Omental fat pad (tissue), 4 donors: ENCODE measurements around the gene DNAH6. TPM values are rescaled to one million over a fixed set of nuclear protein-coding genes. Genes with fewer than 3 reads are reported as not detected.

Experiments used
- ATAC-seq: fragments of 150-250 bp; one replicate; pipeline ENCODE4 v1.9.1; 2016; ENCODE audit warnings: mild to moderate bottlenecking, moderate library complexity; ENCODE audit not compliant: low FRiP score
- DNase-seq: peaks from one replicate; pipeline ENCODE4 v3.0.0-alpha.2; 2019; ENCODE audit warnings: low spot score
- total RNA-seq, 4 donors: library from RNA; depleted of rRNA; stranded (reverse); fragments of >200 nt; gene quantifications; one replicate each; pipeline ENCODE4 v1.1.0, GENCODE V29; 2016
- TF ChIP-seq, protein P1 (sequence below), 3 donors: fragments of 450-650 bp; IDR thresholded peaks; one replicate each; pipeline ENCODE4 v1.5.1; 2016 to 2017; ENCODE audit warnings: antibody characterized with exemption in 3 of 3, mild to moderate bottlenecking in 3 of 3, moderate library complexity in 2 of 3

DNAH6 gene
- total RNA-seq, 4 donors from 2014 or later, result 0.16 to 1.6 (median 1.2) TPM

DNA sequence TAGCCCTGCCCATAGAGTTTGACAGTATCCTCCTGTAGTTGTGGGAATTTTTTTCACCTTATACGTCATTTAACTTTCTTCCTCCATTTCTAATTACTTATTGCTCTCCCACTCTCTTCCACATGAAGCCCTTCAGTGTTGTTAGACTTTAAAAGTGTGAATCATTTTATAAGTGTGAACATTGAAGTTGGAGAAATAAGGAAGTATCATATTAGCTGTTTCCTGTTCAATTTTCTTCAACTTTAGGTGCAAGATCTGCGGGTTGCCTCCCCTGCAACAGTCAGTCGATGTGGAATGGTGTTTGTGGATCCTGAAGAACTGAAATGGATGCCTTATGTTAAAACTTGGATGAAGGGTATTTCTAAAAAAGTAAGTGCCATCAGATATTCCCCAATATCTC, 138.1 kb downstream of the DNAH6 start:
- no peak for ATAC-seq
- DNase-seq, result no peak
- TF ChIP-seq, protein P1, sequence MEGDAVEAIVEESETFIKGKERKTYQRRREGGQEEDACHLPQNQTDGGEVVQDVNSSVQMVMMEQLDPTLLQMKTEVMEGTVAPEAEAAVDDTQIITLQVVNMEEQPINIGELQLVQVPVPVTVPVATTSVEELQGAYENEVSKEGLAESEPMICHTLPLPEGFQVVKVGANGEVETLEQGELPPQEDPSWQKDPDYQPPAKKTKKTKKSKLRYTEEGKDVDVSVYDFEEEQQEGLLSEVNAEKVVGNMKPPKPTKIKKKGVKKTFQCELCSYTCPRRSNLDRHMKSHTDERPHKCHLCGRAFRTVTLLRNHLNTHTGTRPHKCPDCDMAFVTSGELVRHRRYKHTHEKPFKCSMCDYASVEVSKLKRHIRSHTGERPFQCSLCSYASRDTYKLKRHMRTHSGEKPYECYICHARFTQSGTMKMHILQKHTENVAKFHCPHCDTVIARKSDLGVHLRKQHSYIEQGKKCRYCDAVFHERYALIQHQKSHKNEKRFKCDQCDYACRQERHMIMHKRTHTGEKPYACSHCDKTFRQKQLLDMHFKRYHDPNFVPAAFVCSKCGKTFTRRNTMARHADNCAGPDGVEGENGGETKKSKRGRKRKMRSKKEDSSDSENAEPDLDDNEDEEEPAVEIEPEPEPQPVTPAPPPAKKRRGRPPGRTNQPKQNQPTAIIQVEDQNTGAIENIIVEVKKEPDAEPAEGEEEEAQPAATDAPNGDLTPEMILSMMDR (IDR thresholded peaks at IDR 0.05), result no peak

DNA sequence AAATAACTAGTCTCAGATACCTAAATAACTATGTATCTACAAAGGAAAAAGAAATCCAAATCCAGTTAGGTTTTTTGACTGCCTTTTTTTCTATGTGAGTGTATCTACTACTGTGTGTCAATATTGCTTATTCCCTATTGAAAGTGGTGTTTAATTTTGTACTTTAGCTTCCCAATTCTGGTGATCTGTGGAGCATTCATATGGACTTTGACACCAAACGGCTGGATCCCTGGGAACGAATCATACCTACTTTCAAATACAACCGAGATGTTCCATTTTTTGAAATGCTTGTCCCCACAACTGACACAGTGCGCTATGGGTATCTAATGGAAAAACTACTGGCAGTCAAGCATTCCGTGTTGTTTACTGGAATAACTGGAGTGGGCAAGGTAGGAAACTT, 152.8 kb downstream of the DNAH6 start:
- DNase-seq (no peak), ATAC-seq (no peak)
- TF ChIP-seq, protein P1 (IDR thresholded peaks at IDR 0.05), result no peak

DNA sequence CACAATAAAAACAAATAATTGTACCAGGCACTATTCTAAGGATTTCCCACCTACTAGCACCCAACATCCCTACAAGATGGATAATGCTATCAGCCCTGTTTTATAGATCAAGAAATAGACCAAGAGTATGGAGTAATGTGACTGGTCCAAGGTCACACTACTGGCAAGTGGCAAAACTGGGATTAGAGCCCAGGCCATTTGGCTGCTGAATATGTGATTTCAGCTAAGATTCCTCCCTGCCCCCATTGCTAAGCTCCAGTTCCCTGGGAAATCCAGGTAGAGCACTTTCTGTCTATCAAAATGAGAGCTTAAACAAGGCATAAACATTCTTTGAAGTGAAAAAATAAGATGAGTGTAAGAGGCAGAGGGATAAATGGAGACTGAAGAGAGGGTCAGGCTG, 157.8 kb downstream of the DNAH6 start:
- TF ChIP-seq, protein P1 (IDR thresholded peaks at IDR 0.05), result no peak
- ATAC-seq, result no peak

DNA sequence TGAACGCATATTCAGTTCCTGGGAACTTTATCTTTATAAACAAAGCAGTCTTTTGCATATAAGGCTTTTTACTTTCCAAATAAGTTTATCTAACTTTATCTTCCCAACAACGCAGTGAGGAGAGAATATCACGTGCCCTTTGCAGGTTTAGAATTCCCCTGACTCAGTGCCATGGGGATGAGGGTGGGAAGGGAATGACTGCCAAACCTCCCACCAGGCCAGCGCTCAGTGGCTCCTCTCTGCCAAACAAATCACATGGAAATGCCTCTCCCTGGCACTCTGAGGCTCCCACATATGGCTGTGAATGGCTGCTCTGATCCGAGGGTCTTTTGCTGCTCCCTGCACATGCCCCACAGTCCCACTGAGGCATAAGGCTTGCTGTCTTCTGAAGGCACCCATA, 158.3 kb downstream of the DNAH6 start:
- DNase-seq (no peak), ATAC-seq (no peak)
- TF ChIP-seq, protein P1 (IDR thresholded peaks at IDR 0.05), result no peak

More for the DNA sequence above, 157.8 kb downstream of the DNAH6 start:
- no peak for DNase-seq

DNA sequence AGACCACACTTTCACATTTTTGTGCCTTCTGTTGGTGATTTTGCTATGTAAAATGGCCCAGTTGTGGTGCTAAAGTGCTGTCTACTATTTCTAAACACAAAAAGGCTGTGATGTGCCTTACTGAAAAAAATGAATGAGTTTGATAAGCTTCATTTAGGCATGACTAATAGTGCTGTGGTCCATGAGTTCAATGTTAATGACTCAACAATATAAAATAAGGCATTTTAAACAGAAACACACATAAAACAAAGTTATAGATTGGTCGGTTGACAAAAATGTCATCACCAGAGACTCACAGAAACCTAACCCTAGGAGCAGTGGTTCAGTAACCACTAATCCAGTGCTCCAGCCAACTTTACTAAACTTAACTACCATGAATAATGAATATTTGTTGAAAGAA, 160.0 kb downstream of the DNAH6 start:
- TF ChIP-seq, protein P1 (IDR thresholded peaks at IDR 0.05), result no peak
- ATAC-seq (no peak), DNase-seq (no peak)

DNA sequence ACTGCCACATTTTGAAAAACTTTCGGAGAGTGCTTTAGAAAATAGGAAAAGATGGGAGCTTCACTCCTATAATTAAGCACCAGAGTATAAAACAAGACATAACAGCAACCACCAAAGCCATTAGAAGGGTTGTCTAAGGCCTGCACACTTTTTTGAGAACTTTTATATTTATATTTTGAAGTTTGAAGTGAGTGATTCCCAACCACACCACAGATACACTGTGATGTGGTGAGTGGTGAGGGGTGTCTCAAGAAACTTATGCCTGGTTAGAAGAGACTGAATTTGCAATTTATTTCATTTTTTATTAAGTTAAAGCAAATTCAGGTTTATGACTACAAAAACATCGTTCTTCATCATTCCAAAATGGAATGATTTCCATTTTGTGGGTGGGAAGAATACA, 161.9 kb downstream of the DNAH6 start:
- no peak for DNase-seq
- ATAC-seq, result no peak
- TF ChIP-seq, protein P1 (IDR thresholded peaks at IDR 0.05), result no peak

DNA sequence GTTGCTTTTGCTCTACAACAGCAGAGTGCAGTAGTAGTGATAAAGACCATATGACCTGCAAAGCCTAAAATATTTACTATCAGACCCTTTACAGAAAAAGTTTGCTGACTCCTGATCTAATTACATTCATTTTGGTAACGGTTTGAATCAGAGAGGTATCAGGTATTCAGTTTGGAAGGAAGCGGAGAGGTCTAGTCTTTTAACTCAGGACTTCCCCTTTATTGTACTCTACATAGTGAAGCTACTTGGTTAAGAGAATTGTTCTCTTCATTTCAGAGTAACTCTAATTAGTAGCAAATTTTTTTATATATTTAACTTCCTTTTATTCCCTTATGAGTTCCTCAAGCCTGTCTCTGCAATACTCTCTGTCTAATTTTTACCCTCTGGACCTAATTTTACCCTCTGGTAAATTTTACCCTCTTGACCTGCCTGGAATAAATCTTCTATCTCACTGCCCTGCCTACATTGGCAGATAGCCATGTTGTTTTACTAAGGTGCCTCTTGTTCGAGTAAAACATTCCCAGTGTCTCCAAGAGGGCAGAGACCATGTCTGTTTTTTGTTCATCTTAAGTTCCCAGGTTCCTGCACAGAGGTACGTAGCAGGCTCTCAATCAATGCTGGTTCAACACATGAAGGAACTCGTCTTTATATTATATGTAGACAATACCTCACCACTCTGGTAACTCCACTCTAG, 170.6 kb downstream of the DNAH6 start:
- no peak for DNase-seq
- ATAC-seq, result no peak
- TF ChIP-seq, protein P1 (IDR thresholded peaks at IDR 0.05), result no peak
